ENCODE results near the gene TBXT.

TBXT gene

GRCh38 chr6:166168616-166169548 is 1.2 kb upstream of the TBXT start:
- TF ChIP-seq CTCF (IDR thresholded peaks at IDR 0.05): no peak

- no peak for TF ChIP-seq CTCF (IDR thresholded peaks at IDR 0.05)
Measured at GRCh38 chr6:166167258-166167731, 356 bp downstream of the TBXT start.

GRCh38 chr6:166166314-166167257 is 1.1 kb downstream of the TBXT start:
- no peak for TF ChIP-seq CTCF (IDR thresholded peaks at IDR 0.05)

GRCh38 chr6:166165558-166166313 is 1.9 kb downstream of the TBXT start:
- no peak for TF ChIP-seq CTCF (IDR thresholded peaks at IDR 0.05)

DNA sequence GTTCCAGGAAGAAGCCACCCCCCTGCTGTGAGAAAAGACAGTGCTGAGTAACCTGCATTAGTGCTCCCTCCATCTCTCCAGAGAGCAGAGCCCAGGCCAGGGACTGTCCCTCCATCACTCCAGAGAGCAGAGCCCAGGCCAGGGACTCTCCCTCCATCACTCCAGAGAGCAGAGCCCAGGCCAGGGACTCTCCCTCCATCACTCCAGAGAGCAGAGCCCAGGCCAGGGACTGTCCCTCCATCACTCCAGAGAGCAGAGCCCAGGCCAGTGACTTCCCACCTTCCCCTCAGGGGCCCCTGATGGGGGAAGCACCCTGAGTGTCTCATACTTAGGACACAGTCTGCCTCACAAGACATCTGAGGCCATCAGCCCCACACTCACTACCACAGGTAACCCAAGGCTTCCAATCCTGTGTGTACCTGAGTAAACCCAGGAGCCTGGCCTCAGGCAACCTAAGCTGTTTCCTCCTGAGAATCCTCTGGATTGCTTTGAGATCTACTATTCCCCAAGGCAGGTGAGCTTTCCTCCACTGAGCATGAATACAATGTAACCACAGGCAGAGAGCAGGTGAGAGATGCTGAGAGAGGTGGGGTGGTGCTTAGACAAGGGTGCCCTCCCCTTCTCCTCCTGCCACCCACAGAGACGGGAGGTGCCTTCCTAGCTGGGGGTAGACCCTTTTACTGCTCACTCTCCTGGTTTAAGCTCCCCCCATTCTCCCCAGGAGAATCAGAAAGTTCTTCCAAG is 4.9 kb downstream of the TBXT start:
- TF ChIP-seq CTCF (IDR thresholded peaks at IDR 0.05): no peak

- no peak for TF ChIP-seq CTCF (IDR thresholded peaks at IDR 0.05)
Measured at GRCh38 chr6:166157930-166158617, 9.6 kb downstream of the TBXT start.
